Fibroblast of lung (primary cell): ENCODE measurements around the gene HIBCH. TPM values are rescaled to one million over a fixed set of nuclear protein-coding genes. Genes with fewer than 3 reads are reported as not detected.

Experiments
- DNase-seq, 2 donors: peaks; one replicate each; pipeline versions ENCODE4 v3.0.0 to v3.0.0-alpha.2; 2010; ENCODE audit warnings: low read depth in 2 of 2
- H2AFZ ChIP-seq: 2 replicates; pipeline ENCODE4 v1.5.1; 2012; ENCODE audit warnings: low read length, control low read depth, inconsistent platforms
- H3K27ac ChIP-seq: 2 replicates; pipeline ENCODE4 v1.5.1; 2011; ENCODE audit warnings: low read length, control low read depth; ENCODE audit not compliant: insufficient read depth
- H3K27me3 ChIP-seq: 2 replicates; pipeline ENCODE4 v1.5.1; 2011; ENCODE audit warnings: mild to moderate bottlenecking, low read length; ENCODE audit not compliant: control insufficient read depth, insufficient read depth
- H3K36me3 ChIP-seq: 2 replicates; pipeline ENCODE4 v1.5.1; 2011; ENCODE audit warnings: low read length; ENCODE audit not compliant: control insufficient read depth, insufficient read depth
- H3K4me1 ChIP-seq: 2 replicates; pipeline ENCODE4 v1.5.1; 2011; ENCODE audit warnings: low read length; ENCODE audit not compliant: control insufficient read depth, insufficient read depth; ENCODE audit errors: extremely low read depth
- H3K4me2 ChIP-seq: 2 replicates; pipeline ENCODE4 v1.5.1; 2011; ENCODE audit warnings: low read length, control low read depth; ENCODE audit not compliant: insufficient read depth; ENCODE audit errors: extremely low read depth
- H3K4me3 ChIP-seq, 4 experiments: fragments of 200-600 bp in 1 of 4; sonication (generic) in 1 of 4; replicated peaks in 1 of 4; 2 replicates each; pipeline ENCODE4 v1.5.1; 2011 to 2016; ENCODE audit warnings: low read length in 4 of 4, low read depth in 3 of 4, mild to moderate bottlenecking in 3 of 4, control low read depth in 2 of 4, inconsistent platforms in 1 of 4, mixed read lengths in 1 of 4; ENCODE audit not compliant: insufficient read depth in 1 of 4; ENCODE audit errors: control extremely low read depth in 1 of 4
- H3K79me2 ChIP-seq: 2 replicates; pipeline ENCODE4 v1.5.1; 2012; ENCODE audit warnings: mild to moderate bottlenecking, low read length, inconsistent platforms; ENCODE audit not compliant: control insufficient read depth, insufficient read depth
- H3K9ac ChIP-seq: 2 replicates; pipeline ENCODE4 v1.5.1; 2011; ENCODE audit warnings: mild to moderate bottlenecking, low read length, control low read depth; ENCODE audit not compliant: insufficient read depth
- H3K9me3 ChIP-seq: 2 replicates; pipeline ENCODE4 v1.5.1; 2012; ENCODE audit warnings: low read depth, low read length; ENCODE audit not compliant: control insufficient read depth, insufficient read depth
- H4K20me1 ChIP-seq: 2 replicates; pipeline ENCODE4 v1.5.1; 2011; ENCODE audit warnings: low read length; ENCODE audit not compliant: control insufficient read depth, insufficient read depth; ENCODE audit errors: extremely low read depth
- EZH2 ChIP-seq: IDR thresholded peaks from 2 replicates; pipeline ENCODE4 v1.5.1; 2012; ENCODE audit warnings: low read length, control low read depth, mild to moderate bottlenecking; ENCODE audit errors: missing control alignments
- polyA minus RNA-seq: library from RNA; depleted of rRNA, polyadenylated mRNA; stranded (reverse); fragments of >200 nt; gene quantifications from 2 replicates; pipeline ENCODE4 v1.2.3, GENCODE V29; 2011; ENCODE audit warnings: low replicate concordance
- polyA plus RNA-seq, 2 donors: library from polyadenylated mRNA; depleted of rRNA in 1 of 2; stranded (reverse) in 1 of 2; unstranded in 1 of 2; fragments of >200 nt; gene quantifications; 2 replicates each; pipeline ENCODE4 v1.2.1, GENCODE V29; 2011 to 2012; ENCODE audit warnings: missing spikeins in 1 of 2
- total RNA-seq: library from RNA; depleted of rRNA; stranded (reverse); fragments of >200 nt; gene quantifications from 2 replicates; pipeline ENCODE4 v1.2.1, GENCODE V29; 2014
- TF ChIP-seq, protein P1 (sequence below), 2 donors: IDR thresholded peaks in 1 of 2; conservative IDR thresholded peaks in 1 of 2; 1 replicate in 1 of 2; 2 replicates in 1 of 2; pipeline ENCODE4 v1.5.1; 2011 to 2012; ENCODE audit warnings: low read length in 2 of 2, control low read depth in 1 of 2, inconsistent platforms in 1 of 2, low read depth in 1 of 2, mild to moderate bottlenecking in 1 of 2

The HIBCH gene, protein sequence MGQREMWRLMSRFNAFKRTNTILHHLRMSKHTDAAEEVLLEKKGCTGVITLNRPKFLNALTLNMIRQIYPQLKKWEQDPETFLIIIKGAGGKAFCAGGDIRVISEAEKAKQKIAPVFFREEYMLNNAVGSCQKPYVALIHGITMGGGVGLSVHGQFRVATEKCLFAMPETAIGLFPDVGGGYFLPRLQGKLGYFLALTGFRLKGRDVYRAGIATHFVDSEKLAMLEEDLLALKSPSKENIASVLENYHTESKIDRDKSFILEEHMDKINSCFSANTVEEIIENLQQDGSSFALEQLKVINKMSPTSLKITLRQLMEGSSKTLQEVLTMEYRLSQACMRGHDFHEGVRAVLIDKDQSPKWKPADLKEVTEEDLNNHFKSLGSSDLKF
- total RNA-seq = 16.2 and 19.2 TPM in 2 replicates
- polyA plus RNA-seq = 13.4 and 14.9 TPM in 2 replicates
- polyA plus RNA-seq (2012) = 14.1 and 15.0 TPM in 2 replicates
- polyA minus RNA-seq = 0.30 TPM in 1 of 2 replicates, not detected in the other

DNA sequence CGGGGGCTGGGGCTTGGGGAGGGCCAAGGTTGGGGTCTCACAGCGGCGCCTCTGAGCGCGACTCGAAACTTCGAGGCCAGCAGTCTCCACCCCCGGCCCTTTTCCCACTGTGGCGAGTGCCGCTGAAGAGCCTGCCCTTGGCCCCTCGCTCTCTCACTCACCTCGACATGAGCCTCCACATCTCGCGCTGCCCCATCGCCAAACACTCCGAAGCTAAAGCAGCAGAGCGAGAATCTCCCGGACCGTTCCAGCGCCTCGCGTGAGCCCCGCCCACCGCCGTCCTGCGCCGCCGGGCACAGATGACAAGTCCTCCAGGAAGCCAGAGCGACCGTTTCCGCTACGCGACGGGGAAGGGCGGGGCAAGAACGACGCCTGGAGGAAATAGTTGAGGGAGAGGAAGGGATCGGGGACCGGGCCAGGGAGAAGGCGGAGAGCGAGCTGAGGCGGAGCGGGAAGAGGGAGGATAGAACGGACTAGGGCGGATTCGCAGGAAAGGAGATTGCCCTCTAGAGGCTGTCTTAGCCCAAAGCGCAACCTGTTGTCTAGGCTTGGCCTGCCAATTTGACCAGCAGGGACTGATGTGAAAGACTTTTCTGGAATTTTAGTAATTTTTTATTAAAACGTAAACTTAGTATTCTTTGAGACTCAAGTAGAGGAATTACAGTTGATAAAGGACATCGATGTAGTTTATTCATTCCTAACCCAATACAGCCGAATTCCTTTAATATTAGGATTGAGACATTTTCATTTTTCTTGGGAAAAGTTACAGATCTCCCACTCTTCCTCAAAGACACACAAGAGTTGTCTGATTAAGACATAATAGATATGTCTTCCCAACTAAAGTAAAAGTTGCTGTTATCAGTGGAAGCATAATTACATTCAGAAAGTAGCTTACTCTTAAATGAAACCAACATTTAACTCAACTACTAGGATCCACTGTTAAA is at the start of gene HIBCH:
Gene HIBCH (minus strand): TSS at position 272 of the 944 bp plus-strand sequence. CDS start 76 bp downstream, at position 196.
- Histone ChIP-seq H4K20me1 (no peaks in the 10 kb centered on the region), H3K36me3 (no peaks in the 10 kb centered on the region), H3K27ac (peak within 1 kb of the TSS; percentile 40), H3K27me3 (no peaks in the 10 kb centered on the region), H3K9me3 (no peaks in the 10 kb centered on the region), H2AFZ (peak within 1 kb of the TSS; percentile 62), H3K4me2 (peak within 1 kb of the TSS; percentile 82), H3K4me1 (no peaks in the 10 kb centered on the region), H3K79me2 (peaks cover 2% of the 10 kb centered on the region), H3K9ac (peak within 1 kb of the TSS; percentile 67), H3K4me3 (peak within 1 kb of the TSS; percentile 65 to 94 (median 86))
- TF ChIP-seq EZH2 = no peak
- TF ChIP-seq, protein P1, sequence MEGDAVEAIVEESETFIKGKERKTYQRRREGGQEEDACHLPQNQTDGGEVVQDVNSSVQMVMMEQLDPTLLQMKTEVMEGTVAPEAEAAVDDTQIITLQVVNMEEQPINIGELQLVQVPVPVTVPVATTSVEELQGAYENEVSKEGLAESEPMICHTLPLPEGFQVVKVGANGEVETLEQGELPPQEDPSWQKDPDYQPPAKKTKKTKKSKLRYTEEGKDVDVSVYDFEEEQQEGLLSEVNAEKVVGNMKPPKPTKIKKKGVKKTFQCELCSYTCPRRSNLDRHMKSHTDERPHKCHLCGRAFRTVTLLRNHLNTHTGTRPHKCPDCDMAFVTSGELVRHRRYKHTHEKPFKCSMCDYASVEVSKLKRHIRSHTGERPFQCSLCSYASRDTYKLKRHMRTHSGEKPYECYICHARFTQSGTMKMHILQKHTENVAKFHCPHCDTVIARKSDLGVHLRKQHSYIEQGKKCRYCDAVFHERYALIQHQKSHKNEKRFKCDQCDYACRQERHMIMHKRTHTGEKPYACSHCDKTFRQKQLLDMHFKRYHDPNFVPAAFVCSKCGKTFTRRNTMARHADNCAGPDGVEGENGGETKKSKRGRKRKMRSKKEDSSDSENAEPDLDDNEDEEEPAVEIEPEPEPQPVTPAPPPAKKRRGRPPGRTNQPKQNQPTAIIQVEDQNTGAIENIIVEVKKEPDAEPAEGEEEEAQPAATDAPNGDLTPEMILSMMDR (conservative IDR thresholded peaks at IDR 0.05 in 1 of 2, IDR thresholded peaks at IDR 0.05 in 1 of 2; ENCODE audit: low read depth in 1 of 2, low read length in 2 of 2) = peak; percentile 83 to 97
- DNase-seq = peak; percentile 98 to 99

DNA sequence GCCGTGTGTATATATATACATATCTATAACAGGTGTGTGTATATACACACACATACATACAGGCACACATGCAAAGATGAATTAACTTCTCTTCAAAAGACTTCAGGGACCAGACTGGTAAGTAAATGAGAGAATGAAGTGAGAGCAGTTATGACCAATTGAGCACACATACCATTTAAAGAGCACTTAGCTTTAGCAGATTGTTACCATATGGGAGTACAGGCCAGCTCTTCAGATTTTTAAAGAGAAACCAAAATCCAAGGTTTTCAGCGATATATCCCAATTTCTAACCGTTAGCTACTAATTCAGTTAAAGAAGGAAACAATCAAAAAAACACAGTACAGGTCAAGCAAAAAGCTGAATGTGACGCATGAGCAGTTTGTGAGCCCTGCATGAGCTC is 47.5 kb upstream of the HIBCH start:
- no peak for TF ChIP-seq EZH2
- TF ChIP-seq, protein P1 (conservative IDR thresholded peaks at IDR 0.05 in 1 of 2, IDR thresholded peaks at IDR 0.05 in 1 of 2; ENCODE audit: low read depth in 1 of 2, low read length in 2 of 2) = no peak
- no peak overlapping the region for H3K4me2 ChIP-seq
- DNase-seq = no peak

More for the DNA sequence above, 47.5 kb upstream of the HIBCH start:
- Histone ChIP-seq H3K9ac (no peak overlapping the region), H3K36me3 (no peaks in the 10 kb centered on the region), H4K20me1 (no peaks in the 10 kb centered on the region), H3K27ac (no peak overlapping the region), H3K4me3 (no peak overlapping the region), H3K79me2 (no peaks in the 10 kb centered on the region), H2AFZ (no peak overlapping the region), H3K4me1 (no peaks in the 10 kb centered on the region), H3K27me3 (no peaks in the 10 kb centered on the region), H3K9me3 (no peaks in the 10 kb centered on the region)
